Skeletal muscle tissue (tissue), 4 donors: Measurements from ENCODE around the gene AFDN. TPM values are rescaled to one million over a fixed set of nuclear protein-coding genes. Genes with fewer than 3 reads are reported as not detected.

Source experiments
- H3K27ac ChIP-seq: one replicate; pipeline ENCODE4 v1.7.0; 2013; ENCODE audit warnings: mild to moderate bottlenecking, low read depth, low read length, inconsistent platforms
- H3K27me3 ChIP-seq, 3 donors: one replicate each; pipeline ENCODE4 v1.7.0; 2013; ENCODE audit warnings: low read length in 3 of 3; ENCODE audit not compliant: control insufficient read depth in 3 of 3, insufficient read depth in 3 of 3
- H3K36me3 ChIP-seq, 3 donors: one replicate each; pipeline ENCODE4 v1.7.0; 2013; ENCODE audit warnings: low read length in 3 of 3; ENCODE audit not compliant: control insufficient read depth in 3 of 3, insufficient read depth in 3 of 3
- H3K4me1 ChIP-seq, 3 donors: one replicate each; pipeline ENCODE4 v1.7.0; 2013; ENCODE audit warnings: low read length in 3 of 3, mild to moderate bottlenecking in 3 of 3; ENCODE audit not compliant: control insufficient read depth in 3 of 3, insufficient read depth in 3 of 3
- H3K4me3 ChIP-seq, 3 donors: one replicate each; pipeline ENCODE4 v1.7.0; 2013; ENCODE audit warnings: low read length in 3 of 3
- H3K9ac ChIP-seq, 3 donors: one replicate each; pipeline ENCODE4 v1.7.0; 2013; ENCODE audit warnings: low read length in 3 of 3, mild to moderate bottlenecking in 3 of 3, moderate library complexity in 2 of 3, low read depth in 1 of 3
- H3K9me3 ChIP-seq, 3 donors: one replicate each; pipeline ENCODE4 v1.7.0; 2013; ENCODE audit warnings: low read length in 3 of 3; ENCODE audit not compliant: control insufficient read depth in 3 of 3
- total RNA-seq: library from RNA; depleted of rRNA; stranded (reverse); fragments of >200 nt; gene quantifications from one replicate; pipeline ENCODE4 v1.2.3, GENCODE V29; 2014
- donor health status: Osteomylitis.

The AFDN gene
- total RNA-seq, 1 donor from 2014 or later = 40.7 TPM

DNA sequence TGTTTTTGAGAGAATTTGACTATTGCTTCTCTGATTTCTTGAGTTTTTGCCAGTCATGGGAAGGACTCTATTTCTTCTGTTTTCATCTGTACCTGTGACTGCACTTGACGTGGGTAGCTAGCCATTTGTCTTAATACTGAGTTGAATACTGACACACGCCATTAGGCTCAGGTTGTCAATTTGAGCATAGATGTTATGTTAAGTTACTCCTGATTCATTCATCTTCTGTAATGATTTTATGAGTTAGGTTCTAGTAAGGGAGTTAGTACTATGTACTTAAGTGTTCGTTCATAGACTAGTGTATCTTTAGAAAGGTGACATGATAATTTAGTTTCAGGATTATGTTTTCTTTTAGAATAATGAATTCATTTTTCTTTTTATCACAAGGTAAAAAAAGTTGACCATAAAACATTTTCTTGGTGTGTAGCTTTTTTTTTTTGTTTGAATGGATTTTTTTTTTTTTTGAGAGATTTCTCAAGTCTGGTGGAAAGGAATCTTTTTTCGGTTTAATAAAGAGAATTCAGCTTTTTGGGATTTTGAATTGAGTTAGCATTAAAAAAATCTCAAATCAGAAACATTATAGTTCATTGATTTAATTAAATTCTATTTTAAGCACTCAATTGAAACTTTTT lies 1.7 kb downstream of the AFDN start:
- H3K4me1 ChIP-seq = peaks cover 15 to 21% (median 15%) of the 10 kb centered on the region in 3 donors
- H3K27ac ChIP-seq = no peak overlapping the region
- peak overlapping the region in 1 of 3 donors; percentile 18 for H3K4me3 ChIP-seq
- peaks cover 0 to 4% (median 3%) of the 10 kb centered on the region in 3 donors for H3K27me3 ChIP-seq
- H3K36me3 ChIP-seq = no peaks in the 10 kb centered on the region
- peak overlapping the region in 1 of 3 donors; percentile 81 for H3K9ac ChIP-seq
- H3K9me3 ChIP-seq = no peaks in the 10 kb centered on the region

DNA sequence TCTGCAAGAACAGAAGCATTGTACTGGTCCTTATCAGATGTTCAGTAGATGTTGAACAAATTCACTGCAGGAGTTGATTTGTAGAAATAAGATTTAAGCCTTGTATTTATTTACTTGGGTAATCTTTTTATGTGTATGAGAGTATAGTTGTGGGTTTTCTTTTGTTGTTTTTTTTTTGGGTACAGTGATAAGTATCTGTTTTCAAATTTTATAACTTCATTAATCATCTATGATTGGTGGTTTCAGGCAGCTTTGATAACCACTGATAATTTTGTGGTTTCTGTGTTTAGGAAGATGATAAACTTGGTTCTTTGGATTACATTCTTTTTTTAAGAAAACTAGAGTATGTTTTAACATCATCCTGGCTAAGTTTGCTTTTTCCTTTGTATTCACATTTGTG lies 2.8 kb downstream of the AFDN start:
- Histone ChIP-seq H3K4me3 (no peak overlapping the region), H3K27ac (no peak overlapping the region), H3K27me3 (peaks cover 0 to 4% (median 3%) of the 10 kb centered on the region in 3 donors), H3K4me1 (peaks cover 15 to 21% (median 15%) of the 10 kb centered on the region in 3 donors), H3K36me3 (no peaks in the 10 kb centered on the region), H3K9me3 (no peaks in the 10 kb centered on the region), H3K9ac (no peak overlapping the region)

DNA sequence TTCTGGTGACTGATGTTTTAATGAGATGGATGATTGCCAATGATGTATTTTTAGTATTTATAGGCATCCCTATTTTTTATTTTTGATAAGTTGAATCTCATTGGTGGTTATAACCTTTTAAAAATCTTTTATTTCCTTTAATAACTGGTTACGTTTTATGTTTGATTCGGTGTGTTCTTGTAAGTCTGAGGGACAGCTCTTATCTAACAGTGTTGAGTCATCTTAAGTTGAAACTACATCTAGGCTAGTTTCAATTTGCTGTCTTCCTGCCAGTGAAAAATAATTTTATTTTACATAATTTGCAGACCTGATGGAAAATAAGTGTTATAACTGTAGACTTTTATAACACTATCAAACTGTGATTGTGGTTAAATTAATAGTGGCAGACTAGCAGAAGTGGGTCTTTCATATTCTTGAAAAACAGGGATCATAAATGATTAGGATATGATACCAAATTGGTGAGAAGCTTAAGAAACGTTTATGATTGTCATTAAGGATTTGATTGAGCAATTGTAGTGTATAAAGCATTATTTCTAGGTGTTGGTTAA lies 4.6 kb downstream of the AFDN start:
- H3K4me3 ChIP-seq = no peak overlapping the region
- H3K27me3 ChIP-seq = peaks cover 0 to under 1% (median 0%) of the 10 kb centered on the region in 3 donors
- H3K9me3 ChIP-seq = no peaks in the 10 kb centered on the region
- H3K27ac ChIP-seq = no peak overlapping the region
- no peaks in the 10 kb centered on the region for H3K36me3 ChIP-seq
- H3K4me1 ChIP-seq = peaks cover 3 to 8% (median 4%) of the 10 kb centered on the region in 3 donors
- H3K9ac ChIP-seq = no peak overlapping the region

DNA sequence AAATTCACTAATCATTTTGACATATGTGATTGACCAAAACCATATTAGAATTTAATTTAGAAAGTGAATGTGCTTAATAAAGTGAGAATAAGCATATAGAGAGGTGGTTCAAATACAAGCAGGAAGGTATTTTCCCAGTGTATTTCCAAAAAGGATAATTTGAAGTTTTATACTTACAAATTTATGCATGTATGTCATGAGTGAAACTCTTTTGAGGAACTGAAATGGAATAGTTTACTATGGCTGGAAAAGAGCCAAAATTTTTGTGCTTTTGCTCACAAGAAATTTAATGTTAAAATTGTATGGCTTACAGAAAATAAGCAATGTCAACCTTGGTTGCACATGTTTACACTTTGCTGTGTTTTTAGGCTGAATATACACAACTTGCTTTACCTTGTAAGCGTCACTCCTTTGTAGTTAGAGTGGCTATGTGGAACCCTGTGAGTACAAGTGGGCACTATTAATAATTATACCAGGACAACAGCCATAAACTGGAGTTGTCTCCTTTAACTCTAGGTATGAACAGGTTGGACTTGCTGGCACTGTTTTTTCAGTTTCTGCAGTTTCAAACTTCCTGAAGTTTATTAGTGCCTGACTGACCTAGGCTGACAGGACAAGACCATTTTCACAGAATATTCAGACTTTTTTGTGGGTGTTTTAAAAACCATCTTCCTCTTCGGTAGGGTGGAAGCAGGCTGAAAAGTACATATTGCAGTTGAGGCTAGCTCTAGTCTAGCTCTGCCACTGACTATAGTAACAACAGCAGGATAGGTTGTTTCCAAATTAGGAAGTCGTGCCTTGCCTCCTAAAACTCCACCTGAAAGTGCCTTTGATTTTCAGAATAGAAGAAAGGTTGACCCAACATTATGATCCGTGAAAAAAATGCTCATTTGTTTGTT lies 6.0 kb downstream of the AFDN start:
- Histone ChIP-seq H3K36me3 (no peaks in the 10 kb centered on the region), H3K9me3 (no peaks in the 10 kb centered on the region), H3K4me3 (no peak overlapping the region), H3K27me3 (no peaks in the 10 kb centered on the region), H3K9ac (no peak overlapping the region), H3K27ac (no peak overlapping the region), H3K4me1 (peaks cover 3 to 7% (median 3%) of the 10 kb centered on the region in 3 donors)

DNA sequence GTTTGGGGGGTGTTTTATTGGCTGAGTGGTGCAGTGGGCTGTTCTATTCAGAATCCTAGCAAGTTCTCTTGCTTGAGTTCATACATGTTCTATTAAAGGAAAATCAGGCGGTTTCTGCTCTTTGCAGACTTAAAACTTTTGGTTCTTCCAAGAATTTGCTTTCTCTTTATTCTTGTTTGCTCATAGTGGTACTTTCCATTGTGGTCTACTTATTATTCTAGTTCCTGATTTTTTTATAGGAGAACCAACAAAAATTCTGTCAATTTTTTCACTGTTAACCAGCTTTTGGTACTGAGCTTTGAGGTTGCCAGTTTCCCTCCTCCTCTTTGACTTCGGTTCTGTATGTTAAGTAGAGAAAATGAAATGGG lies 6.7 kb downstream of the AFDN start:
- Histone ChIP-seq H3K4me3 (no peak overlapping the region), H3K9ac (no peak overlapping the region), H3K36me3 (no peaks in the 10 kb centered on the region), H3K27me3 (no peaks in the 10 kb centered on the region), H3K4me1 (peaks cover under 1 to 3% (median under 1%) of the 10 kb centered on the region in 3 donors), H3K27ac (no peak overlapping the region), H3K9me3 (no peaks in the 10 kb centered on the region)

DNA sequence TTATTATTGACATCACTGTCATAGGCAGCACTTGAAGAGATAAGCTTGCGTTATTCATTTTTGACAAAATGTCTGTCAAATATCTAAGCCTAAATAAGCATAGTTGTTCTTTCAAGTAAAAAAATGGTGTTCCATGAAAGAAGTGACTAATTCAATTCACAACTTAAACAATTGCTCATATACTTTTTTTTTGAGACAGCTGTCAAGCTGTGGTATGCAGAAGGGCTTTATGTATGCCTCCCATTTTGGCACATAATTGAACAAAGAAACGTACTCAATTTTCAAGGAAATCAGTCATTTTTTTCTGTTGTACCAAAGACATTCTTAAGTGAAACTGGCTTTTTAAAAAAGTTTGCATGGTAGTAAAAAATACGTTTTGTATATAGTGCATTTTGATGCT lies 8.5 kb downstream of the AFDN start:
- H3K9me3 ChIP-seq = no peaks in the 10 kb centered on the region
- H3K27me3 ChIP-seq = no peaks in the 10 kb centered on the region
- no peaks in the 10 kb centered on the region for H3K36me3 ChIP-seq
- peaks cover 0 to 3% (median 0%) of the 10 kb centered on the region in 3 donors for H3K4me1 ChIP-seq
- no peak overlapping the region for H3K9ac ChIP-seq
- H3K4me3 ChIP-seq = no peak overlapping the region
- H3K27ac ChIP-seq = no peak overlapping the region

DNA sequence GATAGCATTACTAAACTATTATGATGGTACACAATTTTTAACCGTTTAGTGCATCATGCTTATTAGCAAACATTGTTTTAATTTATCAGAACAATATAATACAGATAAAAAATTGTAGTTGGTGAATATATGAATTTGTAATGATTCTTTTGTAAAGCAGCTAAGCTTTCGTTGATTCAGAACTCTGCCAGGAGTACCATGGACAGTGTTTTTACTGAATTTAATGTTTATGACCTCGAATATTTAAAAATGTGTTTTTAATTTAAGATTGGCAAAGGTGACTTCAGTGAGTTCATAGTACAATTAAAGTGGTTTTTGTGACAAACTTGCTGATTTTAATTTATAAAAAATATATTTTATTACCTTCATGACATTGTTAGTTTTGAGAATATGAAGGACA lies 10.0 kb downstream of the AFDN start:
- H3K4me1 ChIP-seq = peaks cover 0 to 4% (median 3%) of the 10 kb centered on the region in 3 donors
- no peaks in the 10 kb centered on the region for H3K27me3 ChIP-seq
- no peak overlapping the region for H3K4me3 ChIP-seq
- H3K9me3 ChIP-seq = no peaks in the 10 kb centered on the region
- H3K36me3 ChIP-seq = no peaks in the 10 kb centered on the region
- no peak overlapping the region for H3K9ac ChIP-seq
- H3K27ac ChIP-seq = no peak overlapping the region

DNA sequence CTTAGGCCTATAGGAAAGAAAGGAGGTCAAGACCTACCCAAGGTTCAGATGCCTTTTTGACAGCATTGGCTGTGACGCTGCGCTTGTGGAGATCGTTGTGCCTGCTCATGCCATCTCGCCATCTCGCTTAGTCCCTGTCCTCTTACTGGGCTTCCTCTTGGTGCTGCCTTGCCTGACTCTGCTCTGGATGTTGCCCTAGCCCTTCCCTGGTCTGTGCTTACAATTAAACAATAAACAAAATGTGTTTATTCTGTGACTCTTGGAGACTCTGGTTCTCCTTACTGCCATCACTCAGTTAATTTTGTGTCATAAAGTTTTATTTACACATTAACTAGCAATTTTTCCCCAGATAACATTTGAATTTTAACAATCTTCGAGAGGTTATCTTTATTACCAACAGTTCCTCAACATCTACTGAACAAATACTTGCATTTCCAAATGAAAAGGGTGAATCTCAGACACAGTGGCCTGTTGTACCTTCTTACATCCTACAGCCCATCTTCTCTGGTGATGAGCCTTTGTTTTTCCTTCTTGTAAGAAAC lies 11.6 kb downstream of the AFDN start:
- H3K27me3 ChIP-seq = no peaks in the 10 kb centered on the region
- H3K9me3 ChIP-seq = no peaks in the 10 kb centered on the region
- no peak overlapping the region for H3K27ac ChIP-seq
- no peaks in the 10 kb centered on the region for H3K36me3 ChIP-seq
- no peak overlapping the region for H3K4me3 ChIP-seq
- no peak overlapping the region for H3K9ac ChIP-seq
- H3K4me1 ChIP-seq = peaks cover 0 to 4% (median 0%) of the 10 kb centered on the region in 3 donors

DNA sequence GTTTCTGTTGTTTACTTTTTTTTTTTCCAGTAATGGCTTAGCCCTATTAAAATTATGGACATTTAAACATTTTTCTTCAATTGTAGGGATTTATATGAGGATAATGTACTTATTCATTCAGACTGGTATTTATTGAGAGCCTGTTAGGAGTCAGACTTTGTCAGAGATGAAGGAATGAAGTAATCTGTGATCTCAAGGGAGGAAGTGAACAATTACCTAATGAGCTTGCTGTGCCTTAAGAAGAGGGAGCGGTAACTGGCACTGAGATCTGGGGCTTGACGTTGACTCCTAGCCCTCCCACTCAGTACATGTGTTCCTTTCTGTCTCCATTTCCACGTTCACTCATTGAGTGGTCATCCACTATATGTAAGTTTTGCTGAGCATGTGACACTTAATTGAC lies 12.6 kb downstream of the AFDN start:
- H3K36me3 ChIP-seq = no peaks in the 10 kb centered on the region
- no peak overlapping the region for H3K9ac ChIP-seq
- peaks cover 0 to 4% (median 0%) of the 10 kb centered on the region in 3 donors for H3K4me1 ChIP-seq
- H3K9me3 ChIP-seq = no peaks in the 10 kb centered on the region
- H3K27me3 ChIP-seq = no peaks in the 10 kb centered on the region
- no peak overlapping the region for H3K4me3 ChIP-seq
- no peak overlapping the region for H3K27ac ChIP-seq

DNA sequence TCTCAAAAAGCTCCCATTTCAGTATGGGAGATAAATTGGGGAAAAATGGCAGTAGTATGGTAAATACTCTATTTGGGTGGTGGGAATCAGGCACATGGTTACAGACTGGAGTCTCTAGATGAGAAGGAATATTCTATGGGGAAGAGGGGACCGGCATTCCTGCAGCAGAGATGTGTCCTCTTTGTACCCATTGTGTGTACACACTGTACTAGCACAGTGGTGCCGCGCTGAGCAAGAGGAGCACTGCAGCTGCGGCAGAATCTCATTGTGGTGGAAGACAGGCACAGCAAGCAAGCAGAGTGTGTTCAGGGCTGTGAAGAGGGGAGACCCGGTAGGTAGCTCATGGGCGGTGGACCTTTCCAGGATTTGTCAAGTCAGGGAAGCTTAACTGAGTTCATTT lies 13.0 kb downstream of the AFDN start:
- Histone ChIP-seq H3K27ac (no peak overlapping the region), H3K4me3 (no peak overlapping the region), H3K4me1 (peaks cover 0 to 4% (median 0%) of the 10 kb centered on the region in 3 donors), H3K36me3 (no peaks in the 10 kb centered on the region), H3K9ac (no peak overlapping the region), H3K27me3 (no peaks in the 10 kb centered on the region), H3K9me3 (no peaks in the 10 kb centered on the region)
